GM12878 (cell line): ENCODE measurements around the gene HPSE2. TPM values are rescaled to one million over a fixed set of nuclear protein-coding genes. Genes with fewer than 3 reads are reported as not detected.
"Not testable (repeated sequence)": the region's sequence is repeated elsewhere in the genome, so short reads cannot be mapped to it uniquely, and the experiment has no call there.

ENCODE experiments used
- ATAC-seq: fragments of 200-7000 bp; cut with Tn5 transposase; 3 replicates; pipeline ENCODE4 v1.9.1; 2020; ENCODE audit warnings: mild to moderate bottlenecking, moderate library complexity
- BruUV-seq: library from RNA; stranded (reverse); fragments of 400-500 nt; replicated peaks from 2 replicates; lab custom pipeline; 2021; lab: Mats Ljungman, UMichigan
- CTCF ChIA-PET: fragments of 300-600 bp; sonication (Branson Sonifier 250); formaldehyde crosslinking; extraction: SDS; loops from one replicate; lab custom pipeline; 2021; ENCODE audit warnings: inconsistent platforms; lab: Yijun Ruan, JAX
- POLR2A ChIA-PET: fragments of 350-600 bp; formaldehyde crosslinking; extraction: SDS; loops from one replicate; lab custom pipeline; 2021; ENCODE audit warnings: inconsistent platforms; lab: Charles Lee
- RAD21 ChIA-PET: fragments of 300-600 bp; sonication (Branson Sonifier 250); formaldehyde crosslinking; loops from one replicate; lab custom pipeline; 2023; ENCODE audit warnings: antibody characterized with exemption; ENCODE audit not compliant: unreplicated experiment; lab: Charles Lee
- SMC1A ChIA-PET: fragments of 300-600 bp; sonication (Branson Sonifier 250); formaldehyde crosslinking; loops from one replicate; lab custom pipeline; 2023; ENCODE audit not compliant: unreplicated experiment, uncharacterized antibody; lab: Charles Lee
- DNase-seq: peaks from one replicate; pipeline ENCODE4 v3.0.0-alpha.2; 2011; ENCODE audit warnings: low read depth, low spot score
- FAIRE-seq: peaks from 3 replicates; lab custom pipeline; 2011; peaks lifted over from hg19 to GRCh38; lab: Jason Lieb, UNC
- H2AFZ ChIP-seq: 2 replicates; pipeline ENCODE4 v1.6.0; 2011; ENCODE audit warnings: low read depth, low read length, control low read depth; ENCODE audit not compliant: control insufficient read depth
- H3K27ac ChIP-seq: 2 replicates; pipeline ENCODE4 v1.5.1; 2011; ENCODE audit warnings: control low read depth; ENCODE audit not compliant: control insufficient read depth, insufficient read depth
- H3K27me3 ChIP-seq, 2 experiments: replicated peaks in 1 of 2; 2 replicates each; pipeline versions ENCODE4 v1.6.0 to v1.6.1; 2011; ENCODE audit warnings: low read length in 1 of 2; ENCODE audit not compliant: control insufficient read depth in 2 of 2, insufficient read depth in 2 of 2
- H3K36me3 ChIP-seq, 2 experiments: 2 replicates each; pipeline ENCODE4 v1.5.1; 2011; ENCODE audit warnings: low read length in 1 of 2; ENCODE audit not compliant: control insufficient read depth in 2 of 2, insufficient read depth in 2 of 2
- H3K4me1 ChIP-seq: 2 replicates; pipeline ENCODE4 v1.6.1; 2011; ENCODE audit warnings: mild to moderate bottlenecking, low read length, moderate library complexity, mixed read lengths; ENCODE audit not compliant: control insufficient read depth, insufficient read depth
- H3K4me2 ChIP-seq: 2 replicates; pipeline ENCODE4 v1.6.0; 2011; ENCODE audit warnings: control low read depth; ENCODE audit not compliant: control insufficient read depth, insufficient read depth
- H3K4me3 ChIP-seq: fragments of 200-600 bp; sonication (generic); 2 replicates; pipeline ENCODE4 v1.5.1; 2016
- H3K79me2 ChIP-seq: 2 replicates; pipeline ENCODE4 v1.6.0; 2011; ENCODE audit warnings: low read length; ENCODE audit not compliant: control insufficient read depth, insufficient read depth
- H3K9ac ChIP-seq: 2 replicates; pipeline ENCODE4 v1.8.0; 2011; ENCODE audit warnings: low read length, control low read depth, mixed read lengths; ENCODE audit not compliant: control insufficient read depth, insufficient read depth
- H3K9me3 ChIP-seq: replicated peaks from 3 replicates; pipeline ENCODE4 v1.5.1; 2011; ENCODE audit warnings: mild to moderate bottlenecking, low read length; ENCODE audit not compliant: control insufficient read depth, insufficient read depth
- H4K20me1 ChIP-seq: 2 replicates; pipeline ENCODE4 v1.6.0; 2011; ENCODE audit not compliant: control insufficient read depth, insufficient read depth
- FOXK2 ChIP-seq: fragments of 450-650 bp; IDR thresholded peaks from 2 replicates; pipeline ENCODE4 v1.6.1; 2017; ENCODE audit warnings: mild to moderate bottlenecking, moderate library complexity
- JUND ChIP-seq: IDR thresholded peaks from 2 replicates; pipeline ENCODE4 v1.6.1; 2012; ENCODE audit warnings: low read depth, mild to moderate bottlenecking, low read length, improper control_type of control experiment, moderate library complexity
- RAD21 ChIP-seq: IDR thresholded peaks from 2 replicates; pipeline ENCODE4 v1.6.1; 2011; ENCODE audit warnings: mild to moderate bottlenecking, low read depth, low read length, moderate library complexity; ENCODE audit not compliant: insufficient read depth
- TBL1XR1 ChIP-seq: IDR thresholded peaks from 2 replicates; pipeline ENCODE4 v1.6.1; 2012; ENCODE audit warnings: low read depth, low read length, improper control_type of control experiment
- WGBS: methylation state at CpG from one replicate; pipeline ENCODE4 v1.1.6; 2016; ENCODE audit warnings: low lambda C conversion rate; ENCODE audit not compliant: insufficient replicate concordance, insufficient coverage; ENCODE audit errors: missing lambda C conversion rate; 5-methylcytosine and 5-hydroxymethylcytosine counted together
- in situ Hi-C: fragments of 300-500 bp; cut with MboI; formaldehyde crosslinking; loops from 9 replicates; pipeline ENCODE4 v1.14.3; 2018; ENCODE audit warnings: mixed read lengths
- intact Hi-C: fragments of 100-400 bp; cut with micrococcal nuclease; formaldehyde crosslinking; loops from one replicate; pipeline ENCODE4 v1.14.2; 2022; ENCODE audit not compliant: unreplicated experiment
- polyA plus RNA-seq, 11 experiments: library from polyadenylated mRNA; depleted of rRNA in 4 of 11; unstranded in 6 of 11; stranded (reverse) in 5 of 11; fragments of >200 nt; fragmentation: Nextera tagmentation in 4 of 11; fragmentation: Illumina TruSeq in 1 of 11; extraction: Ambion mirVana in 4 of 11; extraction: Trizol in 1 of 11; gene quantifications; 1 replicate in 1 of 11; 2 replicates in 10 of 11; pipeline versions ENCODE4 v1.2.1 to v1.2.3, GENCODE V29; 2011 to 2016; ENCODE audit warnings: inconsistent platforms in 2 of 11, missing spikeins in 2 of 11, low read depth in 1 of 11
- total RNA-seq, 4 experiments: library from RNA; depleted of rRNA in 3 of 4; stranded (reverse); fragments of >200 nt in 3 of 4; fragmentation: Illumina TruSeq in 1 of 4; extraction: Trizol in 1 of 4; gene quantifications; 2 replicates each; pipeline versions ENCODE4 v1.2.1 to v1.2.3, GENCODE V29; 2013 to 2021
- TF ChIP-seq, protein P1 (sequence below): IDR thresholded peaks from 2 replicates; pipeline ENCODE4 v1.6.1; 2012; ENCODE audit warnings: mild to moderate bottlenecking, low read depth, low read length

The HPSE2 gene
- total and polyA plus RNA-seq, 10 of the 15 experiments (the other 5 are each of a cell fraction or from before 2014, with no cell fraction given) = 0.06 TPM; not detected in 9

DNA sequence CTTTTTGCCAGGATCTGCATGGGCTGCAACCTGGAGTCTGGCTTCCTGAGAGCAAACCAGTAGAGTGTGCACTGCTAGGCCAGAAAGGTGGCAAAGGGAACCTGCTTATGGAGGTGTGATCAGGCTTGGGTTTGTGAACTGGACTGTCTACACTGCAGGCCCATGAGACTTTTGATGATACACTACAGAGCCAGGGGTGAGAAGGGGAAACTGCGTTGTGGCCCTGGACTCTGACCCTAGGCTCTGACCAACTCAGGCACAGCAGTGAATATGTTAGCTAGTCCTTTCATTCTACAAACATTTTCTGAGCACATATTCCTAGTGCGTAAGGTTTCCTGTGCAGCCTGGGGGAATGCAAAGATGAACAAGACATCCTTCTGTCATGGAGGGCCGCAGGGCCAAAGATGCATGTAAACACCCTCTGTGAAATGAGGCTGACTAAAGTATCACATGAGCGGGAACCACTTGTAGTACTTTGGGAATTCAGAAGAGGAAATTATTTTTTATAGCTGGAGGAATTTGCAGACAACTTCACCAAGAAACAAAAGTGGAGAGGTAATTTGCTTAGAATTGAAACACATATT is 725.1 kb downstream of the HPSE2 start (continued):
- TF ChIP-seq, protein P1, sequence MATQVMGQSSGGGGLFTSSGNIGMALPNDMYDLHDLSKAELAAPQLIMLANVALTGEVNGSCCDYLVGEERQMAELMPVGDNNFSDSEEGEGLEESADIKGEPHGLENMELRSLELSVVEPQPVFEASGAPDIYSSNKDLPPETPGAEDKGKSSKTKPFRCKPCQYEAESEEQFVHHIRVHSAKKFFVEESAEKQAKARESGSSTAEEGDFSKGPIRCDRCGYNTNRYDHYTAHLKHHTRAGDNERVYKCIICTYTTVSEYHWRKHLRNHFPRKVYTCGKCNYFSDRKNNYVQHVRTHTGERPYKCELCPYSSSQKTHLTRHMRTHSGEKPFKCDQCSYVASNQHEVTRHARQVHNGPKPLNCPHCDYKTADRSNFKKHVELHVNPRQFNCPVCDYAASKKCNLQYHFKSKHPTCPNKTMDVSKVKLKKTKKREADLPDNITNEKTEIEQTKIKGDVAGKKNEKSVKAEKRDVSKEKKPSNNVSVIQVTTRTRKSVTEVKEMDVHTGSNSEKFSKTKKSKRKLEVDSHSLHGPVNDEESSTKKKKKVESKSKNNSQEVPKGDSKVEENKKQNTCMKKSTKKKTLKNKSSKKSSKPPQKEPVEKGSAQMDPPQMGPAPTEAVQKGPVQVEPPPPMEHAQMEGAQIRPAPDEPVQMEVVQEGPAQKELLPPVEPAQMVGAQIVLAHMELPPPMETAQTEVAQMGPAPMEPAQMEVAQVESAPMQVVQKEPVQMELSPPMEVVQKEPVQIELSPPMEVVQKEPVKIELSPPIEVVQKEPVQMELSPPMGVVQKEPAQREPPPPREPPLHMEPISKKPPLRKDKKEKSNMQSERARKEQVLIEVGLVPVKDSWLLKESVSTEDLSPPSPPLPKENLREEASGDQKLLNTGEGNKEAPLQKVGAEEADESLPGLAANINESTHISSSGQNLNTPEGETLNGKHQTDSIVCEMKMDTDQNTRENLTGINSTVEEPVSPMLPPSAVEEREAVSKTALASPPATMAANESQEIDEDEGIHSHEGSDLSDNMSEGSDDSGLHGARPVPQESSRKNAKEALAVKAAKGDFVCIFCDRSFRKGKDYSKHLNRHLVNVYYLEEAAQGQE = no peak

DNA sequence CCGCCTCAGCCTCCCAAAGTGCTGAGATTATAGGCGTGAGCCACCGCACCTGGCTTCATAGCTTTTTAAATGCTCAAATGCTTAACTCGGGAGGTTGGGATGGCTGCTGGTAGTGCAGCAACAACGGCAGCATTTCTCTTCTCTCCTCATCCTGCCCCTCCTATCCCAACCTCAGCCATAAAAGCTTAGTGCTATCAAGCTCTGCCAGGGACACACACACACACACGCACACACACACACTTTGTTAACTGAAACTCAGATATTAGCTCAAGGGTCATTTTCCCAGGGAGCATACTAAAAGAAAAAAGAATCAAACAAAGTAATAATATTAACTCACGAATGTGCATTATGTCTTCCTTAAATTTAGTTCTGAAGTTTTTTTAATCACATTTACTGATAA is 725.9 kb downstream of the HPSE2 start:
- Histone ChIP-seq H3K79me2 (no peaks in the 10 kb centered on the region), H3K9ac (no peak overlapping the region), H2AFZ (no peak overlapping the region), H4K20me1 (no peaks in the 10 kb centered on the region), H3K4me1 (no peaks in the 10 kb centered on the region), H3K4me2 (no peak overlapping the region), H3K4me3 (no peak overlapping the region), H3K27ac (no peak overlapping the region), H3K9me3 (no peaks in the 10 kb centered on the region), H3K27me3 (no peaks in the 10 kb centered on the region; a peak in 2 of 4 replicates), H3K36me3 (no peaks in the 10 kb centered on the region)
- DNase-seq (no peak), ATAC-seq (no peak), FAIRE-seq (no peak)
- ChIA-PET RAD21 (no interaction called here), SMC1A (no interaction called here), CTCF (interaction anchor here (1.2 kb wide), 1 partner anchor 43 kb away, joined by 3 read pairs; no protein-coding TSS in a partner anchor), POLR2A (no interaction called here)
- 67% methylated on average over 7 of the region's 7 CpGs for WGBS
- no TSS peak for BruUV-seq
- intact Hi-C loops = no loop called here
- in situ Hi-C loops = no loop called here
- TF ChIP-seq JUND = no peak
- TF ChIP-seq FOXK2 = no peak
- TF ChIP-seq RAD21 = no peak
- TF ChIP-seq TBL1XR1 = no peak

DNA sequence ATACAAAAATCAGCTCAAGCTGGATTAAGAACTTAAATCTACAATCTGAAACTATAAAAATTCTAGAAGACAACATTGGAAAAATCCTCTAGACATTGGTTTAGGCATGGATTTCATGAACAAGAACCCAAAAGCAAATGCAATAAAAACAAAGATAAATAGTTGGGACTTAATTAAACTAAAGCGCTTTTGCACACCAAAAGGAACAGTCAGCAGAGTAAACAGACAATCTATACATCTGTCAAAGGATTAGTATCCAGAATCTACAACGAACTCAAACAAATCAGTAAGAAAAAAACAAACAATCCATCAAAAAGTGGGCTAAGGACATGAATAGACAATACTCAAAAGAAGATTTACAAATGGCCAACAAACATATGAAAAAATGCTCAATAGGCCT is 733.1 kb downstream of the HPSE2 start:
- WGBS = 45% methylated on average over 2 of the region's 2 CpGs
- RAD21 ChIA-PET, H3K4me1 ChIP-seq, H3K79me2 ChIP-seq, H3K9me3 ChIP-seq, POLR2A ChIA-PET, DNase-seq, CTCF ChIA-PET, H3K4me2 ChIP-seq, SMC1A ChIA-PET, FAIRE-seq, H3K4me3 ChIP-seq, ATAC-seq, H3K36me3 ChIP-seq, H2AFZ ChIP-seq, H3K27ac ChIP-seq, H4K20me1 ChIP-seq, in situ Hi-C loops, BruUV-seq, H3K27me3 ChIP-seq, intact Hi-C loops, H3K9ac ChIP-seq: not testable (repeated sequence)
